Measurements from ENCODE around the gene ADGRF5.

GRCh38 chr6:46832816-46833215 is 88.9 kb downstream of the ADGRF5 start:
- no peak for TF ChIP-seq CTCF (conservative IDR thresholded peaks at IDR 0.05 in 1 of 2, IDR thresholded peaks at IDR 0.05 in 1 of 2; ENCODE audit: extremely low read depth in 1 of 2, insufficient read depth in 1 of 2, low read depth in 1 of 2, low read length in 2 of 2)
- no peak for TF ChIP-seq EZH2 (IDR thresholded peaks at IDR 0.05; ENCODE audit: borderline replicate concordance, low read length)
